ENCODE data around the gene TBC1D8.

TBC1D8 gene

GRCh38 chr2:101135412-101136296 lies 15.5 kb downstream of the TBC1D8 start:
- peak; percentile 18 for DNase-seq (ENCODE audit: low read depth)

- DNase-seq (ENCODE audit: low read depth), result no peak
These were observed 17.6 kb downstream of the TBC1D8 start for GRCh38 chr2:101133492-101134100.

- no peak for DNase-seq (ENCODE audit: low read depth)
These were observed 19.0 kb downstream of the TBC1D8 start for GRCh38 chr2:101132202-101132601.

- no peak for DNase-seq (ENCODE audit: low read depth)
These were observed 21.1 kb downstream of the TBC1D8 start for GRCh38 chr2:101130081-101130480.

- DNase-seq (ENCODE audit: low read depth), result no peak
These were observed 23.7 kb downstream of the TBC1D8 start for GRCh38 chr2:101127319-101128056.

GRCh38 chr2:101125808-101126207 lies 25.4 kb downstream of the TBC1D8 start:
- DNase-seq (ENCODE audit: low read depth), result no peak

- DNase-seq (ENCODE audit: low read depth), result peak; percentile 70
These were observed 25.8 kb downstream of the TBC1D8 start for GRCh38 chr2:101125374-101125773.

- DNase-seq (ENCODE audit: low read depth), result peak; percentile 86
These were observed 26.4 kb downstream of the TBC1D8 start for GRCh38 chr2:101124643-101125366.

- DNase-seq (ENCODE audit: low read depth), result no peak
These were observed 27.2 kb downstream of the TBC1D8 start for GRCh38 chr2:101123795-101124471.

GRCh38 chr2:101121174-101121573 lies 30.0 kb downstream of the TBC1D8 start:
- no peak for DNase-seq (ENCODE audit: low read depth)

GRCh38 chr2:101120124-101120996 lies 30.8 kb downstream of the TBC1D8 start:
- DNase-seq (ENCODE audit: low read depth), result peak; percentile 63

GRCh38 chr2:101119431-101119830 lies 31.8 kb downstream of the TBC1D8 start:
- DNase-seq (ENCODE audit: low read depth), result peak; percentile 21

GRCh38 chr2:101116841-101117552 lies 34.2 kb downstream of the TBC1D8 start:
- DNase-seq (ENCODE audit: low read depth), result no peak

- no peak for DNase-seq (ENCODE audit: low read depth)
These were observed 34.8 kb downstream of the TBC1D8 start for GRCh38 chr2:101116348-101116747.

- no peak for DNase-seq (ENCODE audit: low read depth)
These were observed 35.5 kb downstream of the TBC1D8 start for GRCh38 chr2:101115664-101116063.

- no peak for DNase-seq (ENCODE audit: low read depth)
These were observed 36.4 kb downstream of the TBC1D8 start for GRCh38 chr2:101114815-101115214.

GRCh38 chr2:101114268-101114783 lies 36.9 kb downstream of the TBC1D8 start:
- DNase-seq (ENCODE audit: low read depth), result no peak

- DNase-seq (ENCODE audit: low read depth), result peak; percentile 54
These were observed 37.5 kb downstream of the TBC1D8 start for GRCh38 chr2:101113441-101114267.

GRCh38 chr2:101112772-101113157 lies 38.4 kb downstream of the TBC1D8 start:
- DNase-seq (ENCODE audit: low read depth), result no peak
